ENCODE measurements around the gene CDC123.
A peak's percentile ranks its signal among the peaks of the same experiment; 100 is the strongest.
"Not testable (repeated sequence)": the region's sequence is repeated elsewhere in the genome, so short reads cannot be mapped to it uniquely, and the experiment has no call there.

Gene CDC123

DNA sequence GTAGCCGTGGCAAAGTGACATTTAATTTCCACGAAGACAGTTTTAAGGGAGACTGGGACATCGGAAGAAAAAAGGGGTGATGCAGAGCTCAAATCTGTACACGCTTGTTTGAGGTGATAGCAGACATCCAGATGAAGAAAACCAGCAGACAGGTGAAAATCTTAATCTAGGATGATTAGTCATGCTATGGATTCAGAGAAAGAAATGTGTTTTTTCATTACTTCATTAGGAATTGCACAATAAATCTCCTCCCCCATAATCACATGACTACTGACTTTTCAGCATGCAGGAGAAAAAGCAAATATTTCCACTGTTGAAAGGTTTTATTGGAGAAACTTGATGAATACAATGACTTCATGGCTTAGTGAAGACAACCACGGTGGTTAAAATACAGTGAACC, 2.8 kb upstream of the CDC123 start:
- no peak for DNase-seq

DNA sequence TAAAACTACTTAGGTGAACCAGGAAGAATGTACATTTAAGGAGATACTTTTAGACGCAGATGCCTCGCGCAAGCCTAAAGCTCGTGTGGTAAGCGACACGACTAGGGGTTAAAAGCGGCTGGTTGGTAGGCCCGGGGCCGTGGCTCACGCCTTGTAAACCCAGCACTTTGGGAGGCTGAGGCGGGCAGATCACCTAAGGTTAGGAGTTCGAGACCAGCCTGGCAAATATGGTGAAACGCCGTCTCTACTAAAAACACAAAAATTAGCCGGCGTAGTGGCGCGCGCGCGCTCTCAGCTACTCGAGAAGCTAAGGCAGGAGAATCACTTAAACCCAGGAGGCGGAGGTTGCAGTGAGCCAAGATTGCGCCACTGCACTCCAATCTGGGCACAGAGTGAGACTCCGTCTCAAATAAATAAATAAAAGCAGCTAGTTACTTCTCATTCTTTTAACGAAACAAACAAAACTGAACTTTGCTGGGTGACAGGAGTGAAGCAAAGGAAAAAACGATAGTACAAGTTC, 1.2 kb upstream of the CDC123 start:
- no peak for DNase-seq

DNA sequence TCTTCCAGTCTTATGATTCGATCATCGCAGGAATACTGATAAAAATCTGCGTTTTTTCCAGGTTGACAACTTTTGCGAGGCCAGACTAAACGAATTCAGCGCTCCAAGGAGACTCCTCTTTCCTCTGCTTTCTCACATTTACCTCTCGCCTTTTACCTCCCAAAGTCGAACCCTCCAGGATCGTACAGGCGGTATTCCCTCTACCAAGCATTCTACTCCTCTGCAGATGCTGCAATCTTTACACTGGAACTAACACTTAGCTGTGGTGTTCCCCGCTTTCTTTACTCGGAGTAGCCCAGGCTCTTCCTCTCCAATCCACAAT, 746 bp upstream of the CDC123 start:
- no peak for DNase-seq

DNA sequence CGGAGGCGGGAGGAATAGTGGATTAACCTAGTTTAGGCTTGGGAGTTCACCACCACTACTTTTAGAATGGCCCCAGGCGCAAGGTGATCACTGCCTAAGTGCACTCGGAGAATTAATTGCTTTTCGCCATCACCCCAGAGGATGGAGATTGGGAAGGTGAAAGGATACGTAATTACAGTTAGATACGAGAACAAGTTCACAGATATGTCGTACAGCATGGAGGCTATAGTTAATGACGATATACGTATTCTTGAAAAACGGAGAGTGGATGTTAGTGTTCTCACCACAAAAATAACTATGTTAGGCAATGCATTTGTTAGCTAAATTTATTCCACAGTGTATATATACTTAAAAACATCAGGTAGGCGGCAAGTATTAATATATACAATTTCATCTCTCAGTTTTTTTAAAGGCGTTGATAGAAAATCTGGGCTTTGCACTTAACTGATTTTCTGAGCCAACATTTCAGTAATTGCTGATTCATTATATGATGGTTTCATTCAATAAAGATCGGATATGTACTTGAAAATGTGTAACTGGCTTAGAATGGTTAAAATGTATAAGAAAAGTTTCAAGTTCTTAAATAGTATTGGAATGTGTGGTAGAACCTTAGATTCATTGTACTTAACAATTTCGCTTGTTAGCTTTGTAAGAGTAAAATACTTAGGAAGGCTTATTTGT, 683 bp downstream of the CDC123 start:
- no peak for DNase-seq

DNA sequence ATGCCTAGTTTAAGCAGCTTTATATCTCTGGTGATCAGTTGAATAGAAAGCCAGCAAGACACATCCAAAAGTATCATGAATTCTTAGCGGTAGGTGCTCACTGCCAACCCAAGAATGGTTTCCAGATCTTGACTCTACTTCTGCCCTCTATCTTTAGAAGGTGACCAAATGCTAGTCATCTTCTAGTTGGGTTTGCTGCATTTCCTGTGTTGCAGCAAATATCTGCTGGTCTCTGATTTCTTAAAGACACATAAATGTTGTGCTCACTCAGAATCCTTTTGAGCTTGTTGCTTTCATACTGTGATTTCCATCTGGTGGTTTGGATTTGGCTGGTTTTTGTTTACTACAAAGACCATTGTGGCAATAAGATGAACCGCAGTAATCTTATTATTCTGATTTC, 2.2 kb downstream of the CDC123 start:
- no peak for DNase-seq

DNA sequence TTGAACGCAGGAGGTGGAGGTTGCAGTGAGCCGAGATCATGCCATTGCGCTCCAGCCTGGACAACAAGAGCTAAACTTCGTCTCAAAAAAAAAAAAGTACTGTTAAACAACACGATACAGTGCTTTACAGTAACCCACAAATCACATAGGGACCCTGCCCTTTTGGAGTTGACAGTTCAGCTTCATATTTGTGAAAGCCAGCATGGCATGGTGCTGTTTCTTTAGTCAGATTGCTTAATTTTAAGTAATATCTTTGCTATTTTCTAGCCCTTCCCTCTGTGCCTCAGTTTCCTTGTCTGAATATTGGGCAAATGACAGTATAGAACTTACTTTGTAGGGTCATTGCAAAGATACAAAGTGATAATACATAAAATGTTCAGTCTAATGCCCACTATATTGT, 4.9 kb downstream of the CDC123 start:
- no peak for DNase-seq

DNA sequence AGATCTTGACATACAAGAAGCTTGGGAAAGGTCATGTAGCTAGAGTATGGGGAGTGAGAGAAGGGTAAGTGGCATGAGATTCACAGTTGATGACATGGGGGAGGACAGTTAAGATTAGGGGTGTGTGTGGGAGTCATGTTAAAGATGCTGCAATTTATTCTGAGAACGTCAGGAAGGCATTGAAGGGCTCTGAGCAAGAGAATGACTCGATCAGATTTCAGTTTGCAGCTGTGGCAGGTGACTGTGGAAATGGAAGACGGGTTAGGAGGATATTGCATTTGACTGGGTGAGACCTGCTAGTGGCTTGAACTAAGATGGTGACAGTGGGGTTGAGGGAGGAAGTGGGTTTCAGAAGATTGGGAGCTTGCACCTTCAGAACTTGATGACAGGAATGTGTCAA, 5.6 kb downstream of the CDC123 start:
- DNase-seq: no peak

DNA sequence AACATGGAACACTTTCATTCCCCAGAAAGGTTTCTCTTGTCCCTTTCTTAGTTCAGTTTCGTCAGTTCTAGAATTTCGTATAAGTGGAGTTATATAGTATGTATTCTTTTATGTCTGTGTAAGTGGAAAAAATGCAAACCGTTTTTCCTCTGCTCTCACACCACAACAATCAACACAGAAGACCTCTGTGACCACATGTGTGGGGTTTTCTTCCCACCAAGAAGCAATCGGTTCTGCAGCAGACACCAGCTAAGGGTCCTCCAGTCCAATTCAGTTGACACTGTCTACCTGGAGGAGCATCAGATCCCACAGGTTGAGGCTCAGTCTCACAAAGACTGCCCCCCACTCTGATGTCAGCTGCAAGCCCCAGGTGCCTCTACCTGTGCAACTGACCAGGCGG, 6.2 kb downstream of the CDC123 start:
- DNase-seq: no peak

DNA sequence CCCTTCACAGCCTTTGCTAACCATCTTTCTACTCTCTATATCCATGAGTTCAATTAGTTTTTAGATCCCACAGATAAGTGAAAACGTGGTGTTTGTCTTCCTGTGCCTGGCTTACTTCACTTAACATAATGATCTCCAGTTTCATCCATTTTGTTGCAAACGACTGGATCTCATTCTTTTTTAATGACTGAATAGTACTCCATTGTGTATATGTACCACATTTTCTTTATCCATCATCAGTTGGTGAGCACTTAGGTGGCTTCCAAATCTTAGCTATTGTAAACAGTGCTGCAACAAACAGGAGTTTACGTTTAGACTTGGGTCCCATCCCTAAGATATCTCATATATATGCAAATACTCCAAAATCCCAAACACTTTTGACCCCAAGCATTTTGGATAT, 9.1 kb downstream of the CDC123 start:
- no peak for DNase-seq

DNA sequence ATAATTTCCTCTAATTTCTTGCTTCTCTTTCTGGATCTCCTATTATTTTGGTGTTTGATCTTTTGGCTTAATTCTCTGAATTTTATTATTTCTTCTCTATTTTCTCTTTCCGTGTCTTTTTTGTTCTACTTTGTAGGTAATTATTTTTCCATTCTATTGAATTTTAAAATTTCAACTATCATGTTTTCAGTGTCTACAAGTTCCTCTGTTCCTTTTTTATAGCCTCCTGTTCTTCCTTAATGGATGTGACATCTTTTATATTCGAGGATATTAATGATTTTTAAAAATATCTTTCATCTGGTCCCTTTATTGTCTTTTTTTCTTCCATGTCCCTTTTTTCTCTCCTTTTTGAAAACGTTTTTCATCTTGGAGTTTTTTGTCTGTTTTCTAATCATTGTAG, 11.1 kb downstream of the CDC123 start:
- no peak for DNase-seq

DNA sequence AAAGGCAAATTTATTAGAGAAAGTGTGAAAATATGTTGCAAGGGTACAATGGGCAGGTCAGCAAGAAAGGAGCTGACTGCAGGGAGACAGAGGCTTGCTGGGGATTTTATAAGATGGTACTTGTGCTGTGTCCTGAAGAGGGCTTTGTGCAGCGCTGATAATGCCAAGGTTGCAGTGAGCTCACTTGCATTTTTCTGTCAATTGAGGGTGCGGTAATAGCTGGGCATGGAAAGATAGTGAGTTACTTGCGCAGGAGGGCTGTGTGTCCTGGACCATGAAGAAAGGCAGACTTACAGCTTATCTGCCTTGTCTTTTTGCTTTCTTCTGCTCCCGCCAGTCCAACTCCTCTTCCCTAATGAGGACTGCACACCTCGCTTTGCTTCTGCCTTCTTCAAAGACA, 12.5 kb downstream of the CDC123 start:
- no peak for DNase-seq

DNA sequence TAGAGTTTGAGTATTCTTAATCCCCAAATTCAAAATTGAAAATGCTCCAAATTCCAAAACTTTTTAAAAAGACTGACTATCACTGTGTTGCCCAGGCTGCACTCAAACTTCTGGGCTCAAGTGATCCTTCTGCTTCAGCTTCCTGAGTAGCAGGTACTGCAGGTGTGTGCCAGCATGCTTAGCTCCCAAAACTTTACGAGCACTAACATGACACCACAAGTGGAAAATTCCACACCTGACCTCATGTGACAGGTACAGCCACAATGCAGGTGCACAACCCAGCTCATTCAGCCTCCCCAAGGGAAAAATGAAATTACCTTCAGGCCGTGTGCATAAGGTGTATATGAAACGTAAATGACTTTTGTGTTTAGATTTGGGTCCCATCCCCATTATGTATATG, 16.5 kb downstream of the CDC123 start:
- no peak for DNase-seq

DNA sequence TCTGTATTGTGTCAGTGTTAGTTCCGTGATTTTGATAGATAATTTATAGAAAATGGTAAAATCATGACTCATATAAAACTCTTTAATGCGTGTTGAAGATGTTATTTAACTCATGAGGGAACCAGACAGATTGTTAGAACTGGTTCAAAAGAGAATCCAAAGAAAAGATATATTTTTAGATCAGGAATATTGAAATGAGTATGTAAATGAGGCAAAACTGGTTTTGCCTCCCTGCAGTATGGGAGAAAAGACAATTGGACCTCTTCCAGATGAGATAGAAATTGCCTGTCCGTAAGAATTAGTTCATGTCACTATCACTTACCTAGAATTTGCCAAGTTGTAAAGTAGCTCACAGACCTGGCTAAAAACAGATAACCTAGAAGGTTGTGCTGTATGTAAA, 17.6 kb downstream of the CDC123 start:
- DNase-seq: no peak

DNA sequence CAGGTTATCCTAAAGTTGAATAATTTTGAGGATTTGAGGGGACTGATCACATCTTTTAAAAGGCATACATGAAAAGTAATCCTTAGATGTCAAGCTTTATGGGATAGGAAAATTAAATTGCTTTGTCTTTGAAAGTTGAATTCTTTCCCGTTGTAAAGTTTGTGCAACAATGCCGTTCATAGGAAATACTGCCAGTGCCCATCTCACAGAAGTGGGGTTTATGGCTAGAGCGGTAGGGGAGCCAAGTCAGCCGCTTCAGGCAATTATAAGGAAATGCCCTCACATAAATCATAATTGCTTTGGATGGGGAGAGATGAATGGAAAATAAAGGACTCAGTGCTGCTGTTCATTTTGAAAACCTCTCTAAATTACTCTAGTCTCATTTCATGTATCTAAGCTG, 18.1 kb downstream of the CDC123 start:
- no peak for DNase-seq

DNA sequence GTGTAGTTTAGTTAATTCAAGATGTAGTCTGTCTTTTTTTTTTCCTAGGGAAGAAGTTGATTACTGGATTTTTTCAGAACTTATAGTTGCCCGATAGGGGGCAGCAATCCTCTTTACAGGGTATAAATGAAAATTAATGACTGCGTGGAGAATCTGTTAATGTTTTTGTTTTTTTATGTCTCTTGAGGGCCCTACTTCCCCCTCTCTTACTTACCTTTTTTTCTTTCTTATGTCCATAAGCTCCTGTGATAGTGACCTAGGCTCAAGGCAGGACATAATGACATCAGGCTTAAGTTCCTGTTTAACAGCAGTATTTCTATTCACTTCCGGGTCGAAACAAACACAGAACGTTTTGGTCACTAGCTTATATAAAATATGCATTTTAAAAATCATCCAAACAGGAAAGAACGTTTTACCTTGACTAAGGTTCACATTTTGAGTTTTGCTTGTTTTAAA, 18.8 kb downstream of the CDC123 start:
- peak; percentile 54 for DNase-seq

DNA sequence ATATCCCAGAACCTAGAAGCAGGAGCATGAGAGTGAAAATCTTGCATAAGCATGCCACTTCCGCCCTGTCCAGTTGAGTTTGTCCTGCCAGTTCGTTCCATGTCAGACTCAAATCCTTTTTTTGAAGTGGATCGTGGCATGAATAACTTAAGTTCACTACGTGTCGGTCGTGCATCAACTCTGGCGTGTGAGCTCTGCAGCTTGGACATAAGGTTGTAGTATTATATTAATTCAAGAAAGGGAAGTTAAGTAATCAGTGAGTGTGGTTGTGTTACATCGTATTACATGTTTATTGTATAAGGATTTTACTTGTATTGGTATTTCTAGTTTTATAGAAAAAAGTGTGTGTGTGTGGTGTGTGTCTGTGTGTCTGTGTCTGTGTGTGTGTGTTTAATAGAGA, 23.0 kb downstream of the CDC123 start:
- no peak for DNase-seq

DNA sequence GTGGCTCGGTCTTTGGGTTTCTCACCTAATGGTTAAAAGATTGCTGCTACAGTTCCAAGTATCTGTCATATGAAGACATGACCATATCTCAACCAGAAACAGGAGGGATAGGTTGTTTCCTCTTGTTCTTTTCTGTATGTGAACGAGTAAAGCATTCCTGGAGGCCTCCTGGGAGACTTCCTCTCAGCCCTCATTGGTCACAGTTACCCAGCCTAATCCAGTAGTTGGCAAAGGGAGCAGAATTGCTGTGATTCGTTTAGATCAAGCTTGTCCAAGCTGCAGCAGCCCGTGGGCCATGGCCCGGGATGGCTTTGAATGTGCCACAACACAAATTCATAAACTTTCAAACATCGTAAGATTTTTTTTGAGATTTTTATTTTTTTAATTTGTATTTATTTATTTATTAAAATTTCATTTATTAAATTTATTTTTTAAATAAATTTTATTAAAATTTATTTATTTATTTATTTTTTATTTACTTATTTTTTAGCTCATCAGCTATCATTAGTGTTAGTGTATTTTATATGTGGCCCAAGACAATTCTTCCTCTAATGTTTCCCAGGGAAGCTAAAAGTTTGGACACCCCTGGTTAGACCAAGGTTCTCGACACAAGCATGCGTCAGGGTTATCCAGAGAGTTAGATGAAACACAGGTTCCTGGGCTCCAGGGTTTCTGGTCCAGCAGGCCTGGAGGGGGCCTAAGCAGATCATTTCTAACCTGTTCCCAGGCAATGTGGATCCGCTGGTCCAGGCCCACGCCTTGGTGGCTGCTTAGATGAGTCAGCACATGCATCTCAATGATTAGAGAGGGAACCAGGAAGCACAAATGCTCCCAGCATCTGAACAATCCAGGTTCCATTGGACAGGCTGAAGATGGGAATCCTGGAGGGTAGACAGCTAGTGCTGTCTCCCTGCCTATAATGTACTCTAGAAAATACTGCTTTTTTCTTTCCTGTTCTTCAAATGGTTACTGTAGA, 25.6 kb downstream of the CDC123 start:
- no peak for DNase-seq

DNA sequence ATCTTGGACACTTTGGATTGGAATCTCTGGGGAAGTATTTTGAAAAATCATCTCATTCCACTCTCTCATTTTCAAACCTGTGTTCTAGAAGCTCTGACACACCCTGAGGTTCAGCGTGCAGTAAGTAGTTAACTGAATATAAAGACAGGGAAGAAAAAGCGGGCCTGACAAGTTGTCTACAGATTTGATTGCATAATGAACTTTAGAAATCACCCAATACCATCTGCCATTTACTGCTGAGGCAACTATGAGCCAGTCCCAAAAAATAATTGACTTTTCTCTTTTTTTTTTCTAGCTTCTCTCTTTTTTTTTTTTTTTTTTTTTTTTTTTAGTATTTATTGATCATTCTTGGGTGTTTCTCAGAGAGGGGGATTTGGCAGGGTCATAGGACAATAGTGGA, 29.5 kb downstream of the CDC123 start:
- DNase-seq: no peak

DNA sequence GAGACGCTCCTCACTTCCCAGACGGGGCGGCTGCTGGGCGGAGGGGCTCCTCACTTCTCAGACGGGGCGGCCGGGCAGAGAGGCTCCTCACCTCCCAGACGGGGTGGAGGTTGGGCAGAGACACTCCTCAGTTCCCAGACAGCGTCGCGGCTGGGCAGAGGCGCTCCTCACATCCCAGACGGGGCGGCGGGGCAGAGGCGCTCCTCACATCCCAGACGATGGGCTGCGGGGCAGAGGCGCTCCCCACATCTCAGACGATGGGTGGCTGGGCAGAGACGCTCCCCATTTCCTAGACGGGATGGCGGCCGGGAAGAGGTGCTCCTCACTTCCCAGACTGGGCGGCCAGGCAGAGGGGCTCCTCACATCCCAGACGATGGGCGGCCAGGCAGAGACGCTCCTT, 30.4 kb downstream of the CDC123 start:
- not testable (repeated sequence) for DNase-seq

DNA sequence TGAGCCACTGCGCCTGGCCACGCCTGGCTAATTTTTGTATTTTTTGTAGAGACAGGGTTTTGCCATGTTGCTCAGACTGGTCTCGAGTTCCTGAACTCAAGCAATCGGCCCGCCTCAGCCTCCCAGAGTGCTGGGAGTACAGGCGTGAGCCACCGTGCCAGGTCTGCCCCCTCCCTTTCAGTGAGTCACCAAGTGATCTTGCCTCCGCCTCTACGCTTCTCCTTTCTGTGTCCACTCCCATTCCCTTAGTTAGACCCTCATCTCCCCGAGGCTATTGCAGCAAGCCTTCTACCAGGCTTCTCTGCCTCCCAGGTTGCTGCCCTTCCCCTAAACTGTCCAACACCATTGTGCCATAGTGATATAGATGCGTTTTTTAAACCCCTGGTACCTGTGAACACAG, 32.9 kb downstream of the CDC123 start:
- no peak for DNase-seq

DNA sequence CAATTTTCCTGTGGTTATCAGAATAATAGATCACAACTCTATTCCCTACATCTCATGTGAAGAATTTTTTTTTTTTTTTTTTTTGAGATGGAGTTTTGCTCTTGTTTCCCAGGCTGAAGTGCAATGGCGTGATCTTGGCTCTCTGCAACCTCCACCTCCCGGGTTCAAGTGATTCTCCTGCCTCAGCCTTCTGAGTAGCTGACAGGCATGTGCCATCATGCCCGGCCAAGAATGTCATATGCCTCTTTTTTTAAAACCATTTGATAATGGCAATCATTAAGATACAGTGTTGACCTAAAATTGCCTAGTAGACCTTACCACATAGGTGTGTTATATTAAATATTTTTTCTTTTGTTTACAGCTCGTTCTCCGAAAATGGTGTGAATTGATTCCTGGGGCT, 38.7 kb downstream of the CDC123 start:
- DNase-seq: not testable (repeated sequence)

DNA sequence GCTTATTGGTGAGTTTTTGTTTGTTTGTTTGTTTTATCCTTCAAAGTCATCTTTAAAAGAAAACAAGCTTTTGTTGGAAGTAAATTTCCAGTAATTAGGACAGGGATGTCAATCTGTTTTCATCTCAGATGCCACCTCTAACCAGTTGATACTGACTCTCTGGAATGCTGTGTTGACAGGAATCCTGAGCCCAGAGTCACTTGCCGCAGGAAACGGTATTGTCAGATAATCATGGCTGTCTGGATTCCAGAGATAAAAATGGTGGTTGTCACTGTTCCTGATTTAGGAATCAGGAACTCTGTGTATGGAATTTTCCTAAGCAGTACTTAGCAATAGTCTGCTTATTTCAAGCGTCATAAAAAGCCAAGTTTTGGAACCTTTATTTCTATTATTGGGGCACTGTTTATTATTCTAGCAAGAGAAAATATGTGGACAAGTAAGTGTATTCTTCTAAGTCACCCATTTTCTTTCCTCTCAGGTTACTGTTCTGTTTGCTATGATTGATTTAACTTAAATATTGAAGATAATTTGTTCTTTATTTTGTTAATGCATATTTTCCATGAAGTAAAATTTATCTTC, 39.2 kb downstream of the CDC123 start:
- no peak for DNase-seq

DNA sequence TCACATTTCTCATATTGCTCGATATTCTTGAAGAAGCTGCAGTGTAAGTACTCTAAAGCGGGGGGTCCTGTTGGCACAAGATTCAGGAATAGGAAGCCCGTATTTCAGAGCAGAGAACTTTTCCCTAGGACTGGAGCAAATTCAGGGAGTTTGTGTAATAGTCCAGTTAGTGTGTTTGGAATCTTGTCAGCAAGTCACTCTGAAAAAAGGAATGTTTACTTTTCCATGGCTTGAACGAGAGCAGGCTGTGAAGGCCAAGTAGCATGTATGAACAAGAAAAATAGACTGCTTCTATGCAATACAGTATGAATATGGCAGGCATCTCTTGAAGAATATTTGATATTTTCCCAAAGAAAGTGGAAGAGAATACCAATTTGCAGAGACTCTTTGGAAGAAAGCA, 39.8 kb downstream of the CDC123 start:
- DNase-seq: no peak
